CD4-positive, CD25-positive, alpha-beta regulatory T cell (primary cell): ENCODE results near the gene NAP1L1. TPM values are rescaled to one million over a fixed set of nuclear protein-coding genes. Genes with fewer than 3 reads are reported as not detected.

ENCODE experiments used
- ATAC-seq, 2 donors: fragments of 150-1000 bp; cut with Tn5 transposase; one replicate each; pipeline ENCODE4 v1.10.0; 2021; ENCODE audit warnings: low read depth in 2 of 2, moderate number of reproducible peaks in 2 of 2, moderate library complexity in 1 of 2
- DNase-seq, 3 donors: peaks; one replicate each; pipeline versions ENCODE4 v3.0.0 to v3.0.0-alpha.2; 2012 to 2022; ENCODE audit warnings: mixed read lengths in 1 of 3
- H3K27ac ChIP-seq: one replicate; pipeline ENCODE4 v1.7.0; 2013; ENCODE audit warnings: mild to moderate bottlenecking, low read length; ENCODE audit not compliant: insufficient read depth, poor library complexity, severe bottlenecking
- H3K27me3 ChIP-seq: one replicate; pipeline ENCODE4 v1.7.0; 2013; ENCODE audit warnings: low read length; ENCODE audit not compliant: control insufficient read depth, insufficient read depth
- H3K36me3 ChIP-seq: one replicate; pipeline ENCODE4 v1.7.0; 2013; ENCODE audit warnings: mild to moderate bottlenecking, low read length, moderate library complexity; ENCODE audit not compliant: control insufficient read depth, insufficient read depth
- H3K4me1 ChIP-seq: 2 replicates; pipeline ENCODE4 v1.7.0; 2013; ENCODE audit warnings: mild to moderate bottlenecking, low read length; ENCODE audit not compliant: insufficient read depth, control insufficient read depth, poor library complexity, severe bottlenecking
- H3K4me3 ChIP-seq: one replicate; pipeline ENCODE4 v1.7.0; 2013; ENCODE audit warnings: low read depth, mild to moderate bottlenecking, low read length, moderate library complexity
- H3K9me3 ChIP-seq, 2 experiments: 1 replicate in 1 of 2; 2 replicates in 1 of 2; pipeline ENCODE4 v1.7.0; 2013; ENCODE audit warnings: low read length in 2 of 2, mild to moderate bottlenecking in 1 of 2, moderate library complexity in 1 of 2; ENCODE audit not compliant: control insufficient read depth in 2 of 2
- H3K27ac Mint-ChIP-seq, 3 donors: one replicate each; pipeline ENCODE4 v1.8.0; 2020 to 2022; ENCODE audit warnings: mild to moderate bottlenecking in 3 of 3, mixed read lengths in 3 of 3, moderate library complexity in 2 of 3
- H3K27me3 Mint-ChIP-seq: one replicate; pipeline ENCODE4 v1.8.0; 2022; ENCODE audit warnings: mild to moderate bottlenecking, mixed read lengths
- H3K36me3 Mint-ChIP-seq: one replicate; pipeline ENCODE4 v1.8.0; 2020; ENCODE audit warnings: mixed read lengths
- H3K4me1 Mint-ChIP-seq, 4 donors: one replicate each; pipeline ENCODE4 v1.8.0; 2020 to 2022; ENCODE audit warnings: mixed read lengths in 4 of 4, mild to moderate bottlenecking in 1 of 4
- H3K4me3 Mint-ChIP-seq, 4 donors: one replicate each; pipeline ENCODE4 v1.8.0; 2020 to 2022; ENCODE audit warnings: mild to moderate bottlenecking in 4 of 4, mixed read lengths in 4 of 4, moderate library complexity in 3 of 4
- H3K9me3 Mint-ChIP-seq, 7 donors: one replicate each; pipeline ENCODE4 v1.8.0; 2020 to 2022; ENCODE audit warnings: mixed read lengths in 7 of 7, mild to moderate bottlenecking in 3 of 7, moderate library complexity in 2 of 7
- polyA plus RNA-seq, 4 donors: library from polyadenylated mRNA; unstranded; fragments of 300-500 nt; fragmentation: Illumina TruSeq; gene quantifications; one replicate each; pipeline ENCODE4 v1.2.3, GENCODE V29; 2021
- total RNA-seq: library from RNA; stranded (reverse); gene quantifications from one replicate; pipeline ENCODE4 v1.2.3, GENCODE V29; 2022

The NAP1L1 gene
- total and polyA plus RNA-seq, 5 donors from 2014 or later = 173 to 592 (median 215) TPM

GRCh38 chr12:76029982-76030340 is 54.5 kb downstream of the NAP1L1 start:
- peak in 1 of 3 donors; percentile 33 for DNase-seq
- peaks cover 0 to 34% (median 25%) of the 10 kb centered on the region in 4 donors for H3K4me1 Mint-ChIP-seq
- Histone ChIP-seq H3K9me3 (no peaks in the 10 kb centered on the region), H3K36me3 (no peaks in the 10 kb centered on the region), H3K4me3 (peak overlapping the region; percentile 84), H3K27me3 (no peaks in the 10 kb centered on the region), H3K27ac (peak overlapping the region; percentile 88), H3K4me1 (peaks cover 33% of the 10 kb centered on the region)
- H3K4me3 Mint-ChIP-seq = peak overlapping the region; percentile 90 to 97 (median 92)
- peaks cover 0 to 2% (median 0%) of the 10 kb centered on the region in 7 donors for H3K9me3 Mint-ChIP-seq
- H3K36me3 Mint-ChIP-seq = no peaks in the 10 kb centered on the region
- H3K27me3 Mint-ChIP-seq = no peaks in the 10 kb centered on the region
- ATAC-seq = no peak
- peak overlapping the region; percentile 88 to 91 (median 88) for H3K27ac Mint-ChIP-seq

- peaks cover 0 to 34% (median 25%) of the 10 kb centered on the region in 4 donors for H3K4me1 Mint-ChIP-seq
- DNase-seq (no peak), ATAC-seq (no peak)
- H3K4me3 ChIP-seq = peak overlapping the region; percentile 84
- no peaks in the 10 kb centered on the region for H3K36me3 ChIP-seq
- H3K4me3 Mint-ChIP-seq = peak overlapping the region; percentile 69 to 92 (median 82)
- no peaks in the 10 kb centered on the region for H3K36me3 Mint-ChIP-seq
- H3K27me3 ChIP-seq = no peaks in the 10 kb centered on the region
- peak overlapping the region in 1 of 3 donors; percentile 32 for H3K27ac Mint-ChIP-seq
- peaks cover 33% of the 10 kb centered on the region for H3K4me1 ChIP-seq
- peaks cover 0 to 2% (median 0%) of the 10 kb centered on the region in 7 donors for H3K9me3 Mint-ChIP-seq
- peak overlapping the region; percentile 28 for H3K27ac ChIP-seq
- no peaks in the 10 kb centered on the region for H3K9me3 ChIP-seq
- H3K27me3 Mint-ChIP-seq = no peaks in the 10 kb centered on the region
Measured at GRCh38 chr12:76028571-76029277, 55.8 kb downstream of the NAP1L1 start.

GRCh38 chr12:76026643-76027063 is 57.8 kb downstream of the NAP1L1 start:
- H3K4me1 ChIP-seq = peaks cover 24% of the 10 kb centered on the region
- H3K27me3 ChIP-seq = no peaks in the 10 kb centered on the region
- H3K27ac ChIP-seq = no peak overlapping the region
- no peak for ATAC-seq
- H3K9me3 Mint-ChIP-seq = peaks cover 0 to 2% (median 0%) of the 10 kb centered on the region in 7 donors
- H3K27me3 Mint-ChIP-seq = no peaks in the 10 kb centered on the region
- no peak overlapping the region for H3K4me3 ChIP-seq
- H3K36me3 Mint-ChIP-seq = no peaks in the 10 kb centered on the region
- no peak for DNase-seq
- no peaks in the 10 kb centered on the region for H3K9me3 ChIP-seq
- H3K4me1 Mint-ChIP-seq = peaks cover 0 to 27% (median 19%) of the 10 kb centered on the region in 4 donors
- no peaks in the 10 kb centered on the region for H3K36me3 ChIP-seq
- no peak overlapping the region for H3K4me3 Mint-ChIP-seq
- H3K27ac Mint-ChIP-seq = no peak overlapping the region

- ATAC-seq (no peak), DNase-seq (no peak)
- no peaks in the 10 kb centered on the region for H3K27me3 ChIP-seq
- Mint-ChIP-seq H3K4me3 (no peak overlapping the region), H3K27me3 (no peaks in the 10 kb centered on the region), H3K27ac (no peak overlapping the region), H3K36me3 (no peaks in the 10 kb centered on the region), H3K4me1 (peaks cover 6 to 30% (median 25%) of the 10 kb centered on the region in 4 donors), H3K9me3 (peaks cover 0 to 2% (median 0%) of the 10 kb centered on the region in 7 donors)
- H3K4me3 ChIP-seq = no peak overlapping the region
- peak overlapping the region; percentile 35 for H3K27ac ChIP-seq
- no peaks in the 10 kb centered on the region for H3K36me3 ChIP-seq
- H3K4me1 ChIP-seq = peaks cover 26% of the 10 kb centered on the region
- no peaks in the 10 kb centered on the region for H3K9me3 ChIP-seq
Measured at GRCh38 chr12:76025601-76026575, 58.6 kb downstream of the NAP1L1 start.

- no peaks in the 10 kb centered on the region for H3K36me3 ChIP-seq
- no peak for DNase-seq
- H3K27me3 ChIP-seq = no peaks in the 10 kb centered on the region
- no peak overlapping the region for H3K27ac Mint-ChIP-seq
- H3K4me1 Mint-ChIP-seq = peaks cover 14 to 35% (median 31%) of the 10 kb centered on the region in 4 donors
- ATAC-seq = no peak
- peaks cover 26% of the 10 kb centered on the region for H3K4me1 ChIP-seq
- no peak overlapping the region for H3K4me3 ChIP-seq
- no peaks in the 10 kb centered on the region for H3K27me3 Mint-ChIP-seq
- no peak overlapping the region for H3K4me3 Mint-ChIP-seq
- no peaks in the 10 kb centered on the region for H3K9me3 Mint-ChIP-seq
- no peaks in the 10 kb centered on the region for H3K36me3 Mint-ChIP-seq
- H3K9me3 ChIP-seq = no peaks in the 10 kb centered on the region
- H3K27ac ChIP-seq = no peak overlapping the region
Measured at GRCh38 chr12:76024942-76025600, 59.4 kb downstream of the NAP1L1 start.

- no peak for ATAC-seq
- H3K27me3 Mint-ChIP-seq = no peaks in the 10 kb centered on the region
- peaks cover 27% of the 10 kb centered on the region for H3K4me1 ChIP-seq
- DNase-seq = no peak
- no peaks in the 10 kb centered on the region for H3K36me3 ChIP-seq
- H3K9me3 Mint-ChIP-seq = no peaks in the 10 kb centered on the region
- H3K27ac ChIP-seq = no peak overlapping the region
- peaks cover 14 to 31% (median 31%) of the 10 kb centered on the region in 4 donors for H3K4me1 Mint-ChIP-seq
- H3K36me3 Mint-ChIP-seq = no peaks in the 10 kb centered on the region
- no peaks in the 10 kb centered on the region for H3K27me3 ChIP-seq
- no peak overlapping the region for H3K4me3 ChIP-seq
- no peaks in the 10 kb centered on the region for H3K9me3 ChIP-seq
- H3K4me3 Mint-ChIP-seq = no peak overlapping the region
- H3K27ac Mint-ChIP-seq = peak overlapping the region in 1 of 3 donors; percentile 40
Measured at GRCh38 chr12:76024102-76024781, 60.2 kb downstream of the NAP1L1 start.
